Endothelial cell of umbilical vein (primary cell): ENCODE data around the gene CAPS.

ENCODE experiments used
- CTCF ChIP-seq, 2 donors: IDR thresholded peaks; 1 replicate in 1 of 2; 2 replicates in 1 of 2; pipeline ENCODE4 v1.5.1; 2011; ENCODE audit warnings: low read length in 2 of 2, mild to moderate bottlenecking in 2 of 2, moderate library complexity in 2 of 2, control low read depth in 1 of 2, inconsistent platforms in 1 of 2, low read depth in 1 of 2; ENCODE audit not compliant: insufficient read depth in 1 of 2; ENCODE audit errors: extremely low read depth in 1 of 2
- GATA2 ChIP-seq: IDR thresholded peaks from 2 replicates; pipeline ENCODE4 v1.7.0; 2011; ENCODE audit warnings: low read depth, mild to moderate bottlenecking, moderate library complexity, mixed read lengths, low read length; ENCODE audit not compliant: insufficient read length, insufficient read depth
- POLR2A ChIP-seq: IDR thresholded peaks from 2 replicates; pipeline ENCODE4 v1.6.1; 2012; ENCODE audit warnings: low read depth, mild to moderate bottlenecking, control low read depth, low read length

DNA sequence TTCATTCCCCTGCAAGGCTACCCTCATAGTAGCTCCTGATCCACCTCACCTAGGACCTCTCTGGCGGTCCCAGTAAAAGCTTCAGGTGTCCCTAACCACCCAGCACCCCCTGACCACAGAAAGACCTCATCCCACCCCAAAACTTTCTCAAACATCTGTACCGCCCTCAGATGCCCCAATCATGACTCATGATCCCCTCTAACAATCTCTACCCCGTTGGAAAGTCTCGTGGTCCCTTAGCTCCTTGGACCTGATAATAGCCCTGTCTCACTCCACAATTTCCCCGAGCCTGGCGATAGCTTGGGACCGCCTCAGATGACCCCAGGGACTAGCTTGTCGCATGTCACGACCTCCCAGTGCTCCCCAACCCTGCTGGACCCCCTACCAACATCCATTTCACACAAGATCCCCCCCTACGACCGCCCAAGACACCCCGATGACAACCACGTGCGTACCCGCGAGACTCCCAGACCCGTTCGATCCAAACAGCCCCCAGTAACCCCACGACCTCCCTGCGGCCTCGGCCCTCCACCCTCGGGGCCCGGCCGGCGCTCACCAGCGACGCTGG, 10.9 kb upstream of the CAPS start:
- TF ChIP-seq GATA2 (no peak), CTCF (IDR thresholded peaks at IDR 0.05; ENCODE audit: extremely low read depth in 1 of 2, insufficient read depth in 1 of 2, low read depth in 1 of 2, low read length in 2 of 2) (no peak), POLR2A (no peak)
